A549 (cell line): ENCODE measurements around the gene P4HA1.

Source experiments
- EHMT2 ChIP-seq: fragments of 200-600 bp; sonication (generic); IDR thresholded peaks from 2 replicates; pipeline ENCODE4 v1.6.1; 2016; ENCODE audit warnings: antibody characterized with exemption, low read depth, mild to moderate bottlenecking, moderate library complexity
- FOSL2 ChIP-seq, 2 experiments: fragments of 450-650 bp in 1 of 2; fragments of >200 bp in 1 of 2; sonication (Bioruptor Twin) in 1 of 2; formaldehyde crosslinking; IDR thresholded peaks; 2 replicates each; pipeline versions ENCODE4 v1.5.0 to v1.6.1; 2016 to 2020; ENCODE audit warnings: mild to moderate bottlenecking in 1 of 2, moderate library complexity in 1 of 2

DNA sequence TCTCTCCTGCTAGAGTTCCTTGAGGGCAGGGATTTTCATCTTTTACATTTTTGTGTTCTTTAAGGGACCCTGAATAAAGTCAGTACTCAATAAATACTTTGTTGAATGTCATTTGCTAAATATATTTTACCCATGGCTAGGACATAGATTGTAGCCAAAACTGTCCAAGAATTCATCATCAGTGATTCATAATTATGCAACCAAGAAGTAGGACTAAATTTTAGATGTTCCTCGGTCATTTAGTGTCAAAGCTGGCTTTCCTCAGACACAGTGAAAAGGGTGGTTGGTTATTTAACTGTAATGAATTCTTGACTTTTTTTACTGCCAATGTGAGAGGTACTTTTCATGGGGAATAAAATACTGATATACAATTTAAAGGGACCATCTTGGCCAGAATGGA is 16.9 kb upstream of the P4HA1 start:
- TF ChIP-seq EHMT2 (no peak), FOSL2 (IDR thresholded peaks at IDR 0.05) (no peak), FOSL2 (CRISPR knock-in tag; IDR thresholded peaks at IDR 0.05) (peak; percentile 39; the same call in 1 of the 2 replicates)
